Measurements from ENCODE around the gene PITX3. TPM values are rescaled to one million over a fixed set of nuclear protein-coding genes. Genes with fewer than 3 reads are reported as not detected.

The PITX3 gene
- total RNA-seq, 1 experiment from 2014 or later: 0.27 TPM

DNA sequence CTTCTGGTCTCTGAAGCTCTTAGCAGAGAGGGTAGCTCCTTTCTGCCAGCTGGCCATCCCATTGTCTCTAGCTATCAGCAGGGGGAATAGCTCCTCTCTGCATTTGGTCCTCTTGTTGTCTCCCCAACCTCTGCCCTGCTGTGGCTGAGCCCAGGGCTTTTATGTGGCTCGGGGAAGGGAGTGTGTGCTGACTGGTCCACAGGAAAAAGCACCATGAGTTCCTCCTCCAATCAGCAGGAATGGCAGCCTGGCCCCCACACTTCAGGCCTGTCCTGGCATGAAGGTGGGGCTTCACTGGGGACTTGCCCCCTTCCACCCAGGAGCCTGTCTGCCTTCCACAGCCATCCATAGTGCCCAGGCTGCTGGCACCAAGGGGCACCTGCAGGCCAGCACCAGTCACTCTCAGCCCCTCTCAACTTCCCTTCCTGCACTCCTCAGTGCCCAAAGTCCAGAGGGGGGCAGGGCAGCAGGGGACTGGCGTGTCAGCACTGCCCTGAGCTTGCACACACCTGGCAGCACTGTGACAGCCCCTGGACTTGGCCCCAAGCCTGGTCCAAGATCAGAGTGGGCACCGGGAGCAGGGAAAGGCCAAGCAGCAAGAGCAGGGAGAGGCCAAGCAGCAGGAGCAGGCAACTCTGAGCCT, 52.9 kb downstream of the PITX3 start:
- DNase-seq (ENCODE audit: extremely low read depth, low read depth): no peak

DNA sequence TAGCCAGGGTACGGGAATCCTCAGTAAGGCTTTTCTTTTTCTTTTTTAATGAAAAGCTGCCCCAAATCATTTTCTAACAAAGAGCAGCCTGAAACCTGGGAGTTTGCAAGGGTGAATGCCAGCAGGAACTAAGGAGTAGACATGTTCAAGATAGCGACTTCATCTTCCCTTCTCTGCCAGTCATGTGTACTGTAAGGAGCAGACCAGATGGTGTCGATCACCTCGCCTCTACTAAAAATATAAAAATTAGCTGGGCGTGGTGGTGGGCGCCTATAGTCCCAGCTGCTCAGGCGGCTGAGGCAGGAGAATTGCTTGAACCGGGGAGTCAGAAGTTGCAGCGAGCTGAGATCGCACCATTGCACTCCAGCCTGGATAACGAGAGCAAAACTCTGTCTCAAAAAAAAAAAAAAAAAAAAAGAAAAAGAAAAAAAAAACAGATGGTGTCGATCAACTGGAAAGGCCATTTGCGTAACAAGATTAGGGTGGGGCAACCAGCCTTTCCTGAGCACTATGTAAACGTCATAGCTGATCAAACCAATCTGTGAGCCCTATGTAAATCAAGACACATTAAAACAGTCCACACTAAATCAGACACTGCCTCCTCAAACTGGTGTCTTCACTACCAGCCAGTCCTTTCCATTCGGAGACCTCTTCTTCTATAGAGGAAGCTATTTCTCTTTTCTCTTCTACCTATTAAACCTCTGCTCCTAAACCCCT, 55.3 kb downstream of the PITX3 start:
- DNase-seq (ENCODE audit: extremely low read depth, low read depth): no peak

DNA sequence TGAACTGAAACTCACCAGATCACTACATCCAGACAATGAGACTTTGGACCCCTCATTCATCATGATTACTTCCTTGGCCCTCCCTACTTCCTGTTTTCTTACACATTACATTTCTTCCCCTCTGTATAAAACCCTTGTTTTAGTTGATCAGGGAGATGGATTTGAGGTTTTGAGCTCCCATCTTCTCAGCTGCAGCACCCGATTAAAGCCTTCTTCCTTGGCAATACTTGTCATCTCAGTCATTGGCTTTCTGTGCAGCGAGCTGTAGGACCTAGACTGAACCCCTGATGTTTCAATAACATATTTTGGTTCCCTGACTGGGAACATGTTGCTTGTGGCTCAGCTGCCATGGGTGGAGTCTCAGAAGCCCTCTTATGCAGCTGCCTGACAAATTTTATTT, 56.0 kb downstream of the PITX3 start:
- no peak for DNase-seq (ENCODE audit: extremely low read depth, low read depth)

DNA sequence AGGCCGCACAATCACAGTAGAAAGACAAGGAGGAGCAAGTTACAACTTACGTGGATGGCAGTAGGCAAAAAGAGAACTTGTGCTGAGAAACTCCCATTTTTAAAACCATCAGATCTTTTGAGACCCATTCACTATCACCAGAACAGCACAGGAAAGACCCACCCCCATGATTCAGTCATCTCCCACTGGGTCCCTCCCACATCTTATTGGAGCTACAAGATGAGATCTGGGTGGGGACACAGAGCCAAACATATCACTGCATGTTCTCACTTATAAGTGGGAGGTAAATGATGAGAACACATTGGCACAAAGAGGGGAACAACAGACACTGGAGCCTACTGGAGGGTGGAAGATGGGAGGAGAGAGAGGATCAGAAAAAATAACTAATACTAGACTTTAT, 56.7 kb downstream of the PITX3 start:
- DNase-seq (ENCODE audit: extremely low read depth, low read depth): no peak

Other genes with a start within 250 kb of the PITX3 start
- 6.6 and 7.9 TPM in 2 replicates for gene ARMH3, start 185.3 kb downstream of the PITX3 start, total RNA-seq (2014; rRNA removed; shearing (Covaris generic))
- gene HPS6, start 176.2 kb downstream of the PITX3 start, total RNA-seq (2014; rRNA removed; shearing (Covaris generic)): 16.7 and 19.5 TPM in 2 replicates
- gene LDB1, start 121.1 kb downstream of the PITX3 start, total RNA-seq (2014; rRNA removed; shearing (Covaris generic)): 25.1 and 27.0 TPM in 2 replicates
- 24.1 and 26.4 TPM in 2 replicates for gene PPRC1, start 108.5 kb downstream of the PITX3 start, total RNA-seq (2014; rRNA removed; shearing (Covaris generic))
- 132 and 151 TPM in 2 replicates for gene NOLC1, start 89.1 kb downstream of the PITX3 start, total RNA-seq (2014; rRNA removed; shearing (Covaris generic))
- 0.20 TPM in 1 of 2 replicates, not detected in the other for gene ELOVL3, start 15.2 kb downstream of the PITX3 start, total RNA-seq (2014; rRNA removed; shearing (Covaris generic))
- gene GBF1, start 4.0 kb upstream of the PITX3 start, total RNA-seq (2014; rRNA removed; shearing (Covaris generic)): 27.6 and 30.5 TPM in 2 replicates
- 51.9 and 58.6 TPM in 2 replicates for gene NFKB2, start 154.2 kb upstream of the PITX3 start, total RNA-seq (2014; rRNA removed; shearing (Covaris generic))
- 0.29 and 0.32 TPM in 2 replicates for gene PSD, start 177.3 kb upstream of the PITX3 start, total RNA-seq (2014; rRNA removed; shearing (Covaris generic))
- gene FBXL15, start 179.3 kb upstream of the PITX3 start, total RNA-seq (2014; rRNA removed; shearing (Covaris generic)): 13.7 and 18.1 TPM in 2 replicates
- gene CUEDC2, start 191.1 kb upstream of the PITX3 start, total RNA-seq (2014; rRNA removed; shearing (Covaris generic)): 51.7 and 55.3 TPM in 2 replicates
- gene C10orf95, start 210.0 kb upstream of the PITX3 start, total RNA-seq (2014; rRNA removed; shearing (Covaris generic)): 0.37 and 0.55 TPM in 2 replicates

Data from NCI-H460 (cell line).